CD4-positive, alpha-beta T cell treated with Interleukin-15 for 4 hours (primary cell): ENCODE measurements around the gene CREB3L4.
"Not testable (repeated sequence)": the region's sequence is repeated elsewhere in the genome, so short reads cannot be mapped to it uniquely, and the experiment has no call there.

ENCODE experiments used
- DNase-seq: peaks from one replicate; pipeline ENCODE4 v3.0.0-alpha.2; 2020; ENCODE audit warnings: low spot score

CREB3L4 gene

DNA sequence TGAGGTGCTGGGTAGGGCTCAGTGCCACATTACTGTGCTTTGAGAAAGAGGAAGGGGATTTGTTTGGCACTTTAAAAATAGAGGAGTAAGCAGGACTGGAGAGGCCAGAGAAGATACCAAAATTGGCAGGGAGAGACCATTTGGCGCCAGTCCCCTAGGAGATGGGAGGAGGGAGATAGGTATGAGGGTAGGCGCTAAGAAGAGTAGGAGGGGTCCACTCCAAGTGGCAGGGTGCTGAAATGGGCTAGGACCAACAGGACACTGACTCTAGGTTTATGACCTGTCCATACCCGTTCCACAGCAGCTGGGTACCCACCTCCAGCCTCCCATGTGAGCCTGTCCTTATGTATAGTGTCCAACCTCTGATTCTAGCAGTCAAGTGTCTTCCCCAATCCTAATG lies 8.2 kb upstream of the CREB3L4 start:
- no peak for DNase-seq

DNA sequence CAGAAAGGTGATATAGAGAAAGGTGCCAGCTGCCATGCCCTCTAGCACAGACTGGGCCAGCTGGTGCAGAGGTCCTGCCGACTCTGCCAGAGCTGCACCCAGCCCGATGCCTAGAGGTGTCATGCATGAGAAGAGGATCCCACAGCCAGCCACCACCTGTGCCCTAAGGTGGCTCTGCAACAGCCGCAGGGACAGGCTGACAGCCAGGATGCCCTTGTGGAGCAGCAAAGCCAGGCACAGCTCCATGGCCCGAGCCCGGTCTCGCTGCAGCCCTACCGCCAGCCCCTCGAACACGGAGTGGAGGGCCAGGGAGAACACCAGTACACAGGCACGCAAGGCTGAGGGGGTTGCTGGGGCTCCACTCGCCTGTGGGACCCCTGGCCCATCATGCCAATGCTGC lies 7.5 kb upstream of the CREB3L4 start:
- DNase-seq: no peak

DNA sequence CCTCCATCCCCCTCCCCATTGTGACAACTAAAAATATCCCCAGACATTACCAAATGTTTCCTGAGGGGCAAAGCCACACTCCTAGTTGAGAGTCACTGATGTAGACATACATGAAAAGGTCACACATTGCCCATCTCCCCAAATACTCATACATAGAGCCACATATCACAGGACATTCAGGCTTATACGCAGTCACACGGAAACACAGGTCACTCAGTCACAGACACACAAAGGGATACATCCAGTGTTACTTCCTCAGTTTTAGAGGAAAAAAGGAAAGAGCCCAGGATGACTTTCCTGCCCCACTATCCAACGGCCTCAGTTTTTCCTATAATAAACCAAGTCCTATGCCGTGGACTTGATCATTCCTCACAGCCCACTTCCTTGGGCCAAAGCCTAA lies 6.3 kb upstream of the CREB3L4 start:
- no peak for DNase-seq

DNA sequence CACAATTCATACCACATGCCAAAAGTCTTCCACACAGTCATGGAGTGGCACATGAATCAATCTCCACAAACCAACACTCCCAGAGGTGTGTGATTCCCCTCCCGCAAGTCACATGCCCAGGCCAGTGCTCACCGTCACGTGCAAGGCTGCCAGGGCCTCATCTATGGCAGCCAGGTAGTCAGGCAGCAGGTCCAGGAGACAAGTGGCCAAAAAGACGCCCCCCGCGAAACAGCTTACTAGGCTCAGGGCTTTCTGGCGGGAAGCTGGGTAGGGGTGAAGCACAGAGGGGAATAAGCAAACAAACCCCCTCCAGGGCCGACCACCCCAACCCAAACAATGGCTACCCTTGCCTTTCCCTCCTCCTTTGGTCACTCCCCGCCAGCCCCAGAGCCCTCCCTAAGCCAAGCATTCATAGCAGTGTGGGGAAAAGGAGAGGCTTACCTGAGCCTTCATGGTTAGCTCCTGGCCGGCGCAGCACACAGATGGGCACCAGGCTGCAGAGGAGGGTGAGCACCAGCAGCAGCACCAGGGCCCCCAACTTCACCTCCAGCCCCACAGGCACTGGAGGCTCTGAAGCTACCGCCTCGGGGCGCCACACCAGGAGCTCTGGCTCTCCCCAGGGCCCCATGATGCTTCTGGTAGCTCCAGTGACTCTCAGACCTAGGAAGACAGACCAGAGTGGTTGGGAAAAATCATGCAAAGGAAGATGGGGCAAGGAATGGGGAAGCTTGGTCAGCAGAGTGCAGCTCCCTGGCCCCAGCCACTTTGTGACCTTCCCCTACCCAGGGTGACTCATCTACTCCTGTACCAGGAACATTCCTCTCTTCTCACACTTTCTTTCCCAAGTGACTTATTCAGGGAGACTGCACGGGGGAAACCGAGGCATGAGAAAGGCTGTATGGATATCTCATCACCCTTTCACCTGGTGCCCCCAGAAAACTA lies 5.3 kb upstream of the CREB3L4 start:
- DNase-seq: no peak

DNA sequence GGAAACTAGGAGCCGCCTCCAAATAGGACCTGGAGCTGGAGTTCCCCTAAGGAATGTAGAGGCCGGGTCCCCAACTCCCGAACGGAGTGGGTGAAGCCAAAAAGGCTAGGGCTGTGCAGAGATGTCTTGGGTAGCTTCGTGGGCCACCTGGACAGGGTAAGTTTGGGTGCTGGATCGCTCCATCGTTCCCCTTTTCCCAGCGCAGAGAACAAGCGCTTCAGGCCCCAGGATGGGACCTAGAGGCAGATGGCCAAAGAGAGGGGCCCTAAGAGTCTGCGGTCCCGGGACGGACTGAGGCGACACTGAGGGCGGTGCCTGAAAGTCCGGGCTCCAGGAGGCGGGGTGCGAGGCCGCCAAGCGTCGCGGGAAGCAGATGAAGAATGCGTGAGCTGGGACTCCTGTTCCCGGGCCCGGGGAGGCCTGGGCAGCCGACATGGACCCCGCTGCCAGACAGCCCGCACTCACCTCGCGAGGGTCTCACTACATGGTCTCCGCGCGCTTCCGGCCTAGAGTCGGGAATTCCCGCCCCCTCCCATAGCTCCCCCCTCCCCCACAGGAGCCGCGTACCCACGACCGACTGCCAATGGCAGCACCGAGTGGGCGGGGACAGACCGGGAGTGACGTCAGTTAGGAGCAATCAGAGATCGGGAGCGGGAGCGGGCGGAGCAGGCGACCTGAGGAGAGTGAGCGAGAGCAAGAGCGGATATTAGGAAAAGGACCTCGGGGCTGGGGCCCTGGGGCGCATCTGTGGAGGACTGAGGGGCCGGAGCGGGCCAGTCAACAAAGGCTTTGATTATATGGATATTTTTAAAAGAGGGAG lies 4.5 kb upstream of the CREB3L4 start, which contains the start of gene SLC39A1:
Gene SLC39A1 (minus strand): TSS at position 508 of the 820 bp plus-strand sequence. CDS start 822 bp downstream, outside the sequence.
- peak; percentile 91 for DNase-seq

DNA sequence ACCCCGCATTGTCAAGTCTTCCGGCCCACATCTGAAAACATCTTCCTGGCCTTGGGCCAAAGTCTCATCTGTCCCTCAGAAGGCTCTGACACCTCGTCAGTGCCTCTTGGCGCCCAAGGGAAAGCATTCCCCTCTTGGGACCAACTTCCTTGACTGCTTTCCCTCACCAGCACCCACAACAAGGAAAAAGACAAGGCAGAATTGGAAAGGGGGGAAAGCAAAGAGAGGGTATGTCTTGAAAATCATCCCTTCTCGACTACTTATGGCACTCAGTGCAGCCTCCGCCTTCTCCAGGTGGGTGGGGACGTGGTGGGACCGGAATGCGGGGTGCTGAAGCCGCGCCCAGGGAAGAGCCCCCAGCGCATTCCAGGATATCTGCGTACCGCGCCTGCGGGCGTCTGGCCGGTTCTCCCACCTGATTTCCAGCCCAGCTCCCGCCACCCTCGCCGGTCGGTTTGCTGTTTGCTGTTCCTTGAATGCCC lies 3.8 kb upstream of the CREB3L4 start:
- no peak for DNase-seq

DNA sequence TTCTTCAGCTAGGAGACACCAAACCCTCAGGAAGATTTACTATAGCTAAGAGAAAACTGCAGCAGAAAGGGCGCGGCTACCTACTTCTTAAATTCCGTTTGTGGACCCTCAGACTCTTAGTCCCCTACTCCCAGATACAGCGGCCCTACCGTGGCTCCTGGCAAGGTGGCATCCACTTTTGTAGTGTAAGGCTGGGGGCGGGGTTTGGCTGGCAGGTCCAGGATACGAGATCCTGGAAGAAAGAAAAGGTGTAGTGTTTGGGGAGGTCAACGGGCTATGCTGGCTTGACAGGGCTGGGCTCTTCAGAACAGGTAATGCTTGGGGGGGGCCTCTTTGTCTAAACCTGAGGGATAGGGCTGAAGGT lies 280 bp downstream of the CREB3L4 start:
- no peak for DNase-seq

DNA sequence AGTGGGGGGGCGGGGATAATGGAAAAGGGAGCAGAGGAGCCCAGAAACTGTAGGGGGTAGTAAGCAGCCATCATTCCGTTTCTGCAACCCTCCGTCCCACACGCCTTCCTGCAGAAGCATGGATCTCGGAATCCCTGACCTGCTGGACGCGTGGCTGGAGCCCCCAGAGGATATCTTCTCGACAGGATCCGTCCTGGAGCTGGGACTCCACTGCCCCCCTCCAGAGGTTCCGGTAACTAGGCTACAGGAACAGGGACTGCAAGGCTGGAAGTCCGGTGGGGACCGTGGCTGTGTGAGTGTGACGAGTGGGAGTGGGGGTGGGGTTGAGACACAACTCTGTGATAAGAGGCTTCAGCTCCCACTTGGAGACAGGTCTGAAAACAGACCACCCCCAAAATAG lies 706 bp downstream of the CREB3L4 start:
- no peak for DNase-seq

DNA sequence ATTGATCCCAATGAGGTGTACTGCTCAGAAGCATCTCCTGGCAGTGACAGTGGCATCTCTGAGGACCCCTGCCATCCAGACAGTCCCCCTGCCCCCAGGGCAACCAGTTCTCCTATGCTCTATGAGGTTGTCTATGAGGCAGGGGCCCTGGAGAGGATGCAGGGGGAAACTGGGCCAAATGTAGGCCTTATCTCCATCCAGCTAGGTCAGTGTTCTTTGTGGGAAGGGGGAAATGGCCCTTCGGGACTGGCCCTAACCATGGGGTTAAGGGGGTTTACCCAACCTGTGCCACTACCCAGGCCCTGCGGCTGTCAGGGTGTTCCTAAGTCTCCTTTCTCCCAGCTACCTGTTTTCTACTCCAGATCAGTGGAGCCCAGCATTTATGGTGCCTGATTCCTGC lies 1.3 kb downstream of the CREB3L4 start:
- no peak for DNase-seq

DNA sequence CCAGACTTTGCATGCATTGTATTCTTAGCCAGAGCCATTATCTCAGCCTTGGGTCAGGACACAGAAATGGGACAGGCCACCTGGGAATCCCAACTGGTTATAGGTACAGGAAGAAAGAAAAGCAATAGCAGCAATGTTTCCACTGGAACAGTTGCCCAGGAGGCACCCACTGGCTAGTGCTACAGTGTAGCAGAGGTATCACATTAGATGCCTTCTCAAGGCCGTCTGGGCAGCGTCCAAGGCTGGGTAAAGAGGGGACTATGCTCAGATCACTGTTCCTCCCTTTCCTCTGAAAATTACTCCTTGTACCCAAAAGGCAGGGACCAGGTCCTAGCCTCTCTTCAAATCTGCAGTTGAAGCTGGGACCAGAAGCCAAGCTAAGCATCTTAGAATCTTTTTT lies 2.6 kb downstream of the CREB3L4 start:
- no peak for DNase-seq

DNA sequence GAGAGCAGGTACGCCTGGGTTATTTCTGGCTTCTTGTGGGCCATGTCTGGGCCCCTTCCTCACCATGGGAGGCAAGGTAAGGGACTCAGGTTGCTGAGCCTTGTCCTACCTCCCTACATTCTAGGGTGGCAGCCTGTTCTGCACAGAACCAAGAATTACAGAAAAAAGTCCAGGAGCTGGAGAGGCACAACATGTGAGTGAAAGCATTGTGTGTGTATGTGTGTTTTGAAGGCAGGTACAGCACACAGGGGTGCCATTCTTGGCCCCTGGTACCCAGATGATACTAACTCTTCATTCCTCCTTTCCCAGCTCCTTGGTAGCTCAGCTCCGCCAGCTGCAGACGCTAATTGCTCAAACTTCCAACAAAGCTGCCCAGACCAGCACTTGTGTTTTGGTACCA lies 5.4 kb downstream of the CREB3L4 start:
- no peak for DNase-seq

DNA sequence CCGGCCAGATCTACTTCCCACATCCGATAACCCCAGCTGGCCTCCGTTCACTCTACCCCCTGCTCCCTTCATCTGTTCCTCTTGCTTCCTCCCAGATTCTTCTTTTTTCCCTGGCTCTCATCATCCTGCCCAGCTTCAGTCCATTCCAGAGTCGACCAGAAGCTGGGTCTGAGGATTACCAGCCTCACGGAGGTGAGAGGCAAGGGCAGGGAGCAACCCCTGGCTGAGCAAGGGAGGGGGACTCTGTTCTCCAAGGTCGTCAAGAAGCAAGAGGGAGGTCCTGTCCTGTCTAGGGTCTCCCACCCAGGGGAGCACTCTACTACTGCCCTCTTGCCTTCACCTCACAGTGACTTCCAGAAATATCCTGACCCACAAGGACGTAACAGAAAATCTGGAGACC lies 5.8 kb downstream of the CREB3L4 start:
- no peak for DNase-seq

DNA sequence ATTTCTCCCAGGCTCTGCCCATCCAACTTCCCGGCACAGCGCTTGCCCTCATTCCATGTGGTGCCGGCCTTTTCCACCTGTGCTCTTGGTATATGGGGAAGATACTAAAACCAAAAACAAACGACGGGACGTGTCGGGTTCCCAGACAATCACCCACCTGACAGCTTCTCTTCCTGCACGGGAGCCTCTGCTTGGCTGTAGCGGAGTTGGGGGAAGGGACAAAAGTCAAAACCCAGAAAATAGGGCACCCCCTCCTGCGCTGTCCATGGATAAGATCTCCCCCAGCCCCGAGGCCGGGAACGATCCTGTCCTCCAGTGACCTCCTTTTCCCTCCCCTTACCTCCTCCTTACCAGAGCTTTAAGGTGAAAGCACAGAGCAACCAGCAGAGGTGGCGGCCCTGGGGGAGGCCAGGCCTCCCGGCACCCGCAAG lies 9.1 kb downstream of the CREB3L4 start:
- no peak for DNase-seq

DNA sequence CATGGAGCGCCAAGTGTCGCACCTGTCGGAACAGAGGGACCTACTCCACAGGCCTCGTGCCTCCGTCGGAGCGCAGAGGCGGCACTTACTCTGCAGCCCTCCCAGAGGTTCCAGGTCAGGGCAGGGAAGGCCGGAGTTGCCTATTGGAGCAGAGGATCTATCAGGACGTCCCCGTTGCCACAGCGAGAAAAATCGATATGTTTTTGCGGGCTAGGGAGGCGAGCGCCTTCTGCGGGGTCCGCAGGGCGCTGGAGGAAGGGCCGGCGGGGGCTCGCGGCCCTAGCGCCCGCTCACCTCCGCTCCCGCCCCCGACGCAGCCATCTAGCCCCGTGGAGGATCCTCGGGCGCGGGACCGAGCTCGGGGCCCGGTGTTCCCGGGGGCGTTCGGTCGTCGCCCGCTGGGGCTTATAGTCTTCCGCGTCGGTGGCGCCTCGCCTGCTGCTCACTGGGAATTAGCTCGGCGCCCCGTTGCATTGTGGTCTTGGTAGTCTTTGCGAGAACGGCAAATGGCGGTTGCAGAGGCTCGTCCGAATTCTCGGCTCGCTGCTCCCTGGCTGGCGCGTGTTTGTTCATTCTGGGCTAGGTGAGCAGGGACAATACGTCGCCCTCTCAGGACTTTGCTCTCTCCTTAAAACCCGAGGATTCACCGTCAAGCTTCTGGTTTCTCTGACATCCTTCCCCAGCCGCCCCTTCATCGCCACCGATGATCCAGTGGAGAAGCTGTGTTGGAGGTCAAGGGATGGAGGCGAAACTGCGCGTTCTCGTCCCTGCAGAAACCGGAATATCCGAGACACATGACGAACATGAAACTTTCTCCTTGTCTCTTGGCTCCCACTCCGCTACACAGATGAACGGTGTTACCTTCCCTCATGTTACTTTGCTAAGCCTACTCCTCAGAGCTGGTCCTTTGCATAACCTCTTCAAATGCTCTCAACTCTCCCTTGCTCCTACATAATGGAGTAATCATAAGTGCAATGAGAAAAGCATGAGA lies 9.8 kb downstream of the CREB3L4 start, which contains the start of gene JTB:
Gene JTB (minus strand): TSS at position 425 of the 991 bp plus-strand sequence. CDS start 422 bp downstream, at position 3.
- DNase-seq: peak; percentile 79

DNA sequence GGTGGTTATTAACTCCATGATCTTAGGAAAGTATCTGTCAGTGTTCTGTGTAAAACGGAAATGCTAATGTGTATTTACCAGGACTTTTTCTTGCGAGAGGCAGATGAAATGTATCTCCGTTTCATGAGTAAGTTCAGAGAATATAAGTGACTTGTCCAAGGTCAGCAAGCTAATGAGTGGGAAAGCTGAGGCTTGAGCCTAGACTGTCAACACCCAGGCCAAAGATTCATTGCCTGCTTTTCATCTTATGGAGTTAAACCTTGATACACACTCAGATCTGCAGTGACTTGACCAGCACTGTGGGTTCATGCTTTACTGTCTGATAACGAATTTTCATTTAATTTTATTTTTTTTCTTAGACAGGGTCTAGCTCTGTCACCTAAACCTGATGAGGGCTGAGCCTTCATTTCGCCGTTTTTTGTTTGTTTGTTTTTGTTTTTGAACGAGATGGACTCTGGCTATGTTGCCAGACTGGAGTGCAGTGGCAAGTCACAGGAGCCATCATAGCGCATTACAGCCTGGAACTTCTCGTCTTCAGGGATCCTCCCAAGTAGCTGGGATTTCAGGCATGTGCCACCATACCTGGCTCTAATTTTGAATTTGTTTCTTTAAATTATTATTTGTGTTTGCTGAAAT lies 10.7 kb downstream of the CREB3L4 start:
- DNase-seq: no peak

DNA sequence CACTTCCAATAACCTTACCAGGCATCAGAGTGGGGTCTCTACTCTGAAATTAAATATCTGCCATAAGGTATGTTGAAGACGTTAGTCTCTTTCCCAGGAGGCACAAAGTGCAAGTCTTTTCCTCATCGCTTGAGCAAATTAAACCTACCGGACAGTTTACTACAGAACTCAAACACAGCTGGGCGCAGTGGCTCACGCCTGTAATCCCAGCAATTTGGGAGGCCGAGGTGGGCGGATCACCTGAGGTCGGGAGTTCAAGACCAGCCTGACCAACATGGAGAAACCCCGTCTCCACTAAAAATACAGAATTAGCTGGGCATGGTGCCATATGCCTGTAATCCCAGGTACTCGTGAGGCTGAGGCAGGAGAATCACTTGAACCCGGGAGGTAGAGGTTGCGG lies 11.4 kb downstream of the CREB3L4 start:
- DNase-seq: not testable (repeated sequence)

DNA sequence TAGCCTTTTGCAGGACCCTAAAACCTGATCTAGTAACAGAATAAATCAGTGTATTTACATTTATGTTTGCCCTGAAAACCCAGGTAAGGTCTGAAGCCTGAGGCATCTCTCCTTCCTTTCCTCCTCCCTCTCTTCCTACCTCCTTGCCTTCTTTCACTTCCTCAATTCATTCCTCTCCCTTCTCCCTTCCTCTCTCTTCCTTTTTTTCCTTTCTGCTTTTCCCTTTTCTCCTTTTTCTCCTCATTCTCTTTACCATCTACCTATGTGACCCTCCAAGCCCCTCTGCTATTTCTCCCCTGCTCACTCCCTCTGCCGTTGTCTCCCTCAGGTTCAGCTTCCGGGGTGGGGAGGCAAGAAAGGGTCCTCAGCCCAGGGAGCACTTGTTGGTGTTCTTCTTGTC lies 14.0 kb downstream of the CREB3L4 start:
- DNase-seq: not testable (repeated sequence)

DNA sequence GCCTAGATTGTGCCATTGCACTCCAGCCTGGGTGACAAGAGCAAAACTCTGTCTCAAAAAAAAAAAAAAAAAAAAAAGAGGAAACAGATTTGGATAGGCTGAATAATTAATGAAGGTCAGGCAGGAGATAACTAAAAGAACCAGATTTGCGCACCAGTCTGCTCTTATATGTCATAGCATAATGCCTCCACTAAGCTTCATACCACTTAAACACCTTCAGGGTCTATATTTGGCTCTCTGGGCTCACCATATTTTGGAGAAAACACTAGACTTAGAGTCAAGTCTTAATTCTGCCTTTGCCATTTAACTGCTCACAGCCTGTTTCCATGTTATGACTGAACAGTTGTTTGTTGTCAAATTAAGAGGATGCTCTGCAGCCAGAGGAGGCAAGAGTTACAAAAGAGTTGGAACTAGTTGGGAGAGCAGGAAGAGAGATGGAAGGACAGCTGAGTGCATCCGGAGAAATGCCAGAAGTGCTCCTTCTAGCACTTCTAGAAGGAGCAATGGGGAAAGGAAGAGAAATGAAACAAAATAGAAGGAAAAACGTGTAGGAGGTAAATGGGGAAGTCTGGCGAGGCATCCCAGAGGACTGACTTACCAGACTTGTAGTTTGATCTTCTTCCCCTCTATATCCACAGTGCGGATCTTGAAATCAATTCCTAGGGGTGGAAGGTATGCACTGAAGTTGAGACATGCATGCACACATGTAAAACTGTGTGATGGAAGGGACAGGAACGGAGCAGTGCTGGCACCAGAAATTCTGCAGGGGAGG lies 16.6 kb downstream of the CREB3L4 start:
- DNase-seq: no peak

DNA sequence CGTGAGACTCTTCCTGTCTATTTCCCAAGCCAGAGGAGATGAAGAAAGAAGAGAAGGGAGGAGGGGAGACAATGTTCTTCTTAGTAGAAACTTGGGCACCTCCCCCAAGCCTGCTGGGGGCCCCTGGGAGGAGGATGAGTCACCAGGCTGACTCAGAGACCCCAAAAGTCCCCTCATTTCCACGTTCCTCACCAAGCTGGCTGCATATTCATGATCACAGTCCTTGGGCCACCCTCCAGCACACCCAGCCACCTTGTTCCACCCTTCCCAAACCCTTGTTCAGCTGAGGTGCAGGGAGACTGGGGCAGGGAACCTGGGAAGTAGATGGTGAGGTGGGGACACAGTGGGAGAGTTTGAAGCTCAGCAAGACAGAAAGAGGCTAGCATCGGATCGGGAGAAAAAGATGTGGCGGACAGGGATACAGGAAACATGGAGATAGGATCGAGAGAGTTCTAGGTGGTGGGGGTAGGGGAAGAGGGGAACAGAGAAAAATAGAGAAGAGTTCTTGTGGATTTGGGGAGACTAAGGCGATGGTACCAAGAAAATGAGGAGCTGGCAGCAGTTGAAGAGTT lies 17.7 kb downstream of the CREB3L4 start:
- peak; percentile 27 for DNase-seq
